Spleen (tissue), 7 donors: ENCODE measurements around the gene CALB2.

Experiments used
- CTCF ChIP-seq, 11 experiments: fragments of 200-600 bp in 7 of 11; fragments of 450-650 bp in 4 of 11; sonication (generic) in 4 of 11; IDR thresholded peaks in 8 of 11; conservative IDR thresholded peaks in 3 of 11; 1 replicate in 7 of 11; 2 replicates in 4 of 11; pipeline versions ENCODE4 v1.4.0 to v1.8.0; 2016 to 2021; ENCODE audit warnings: antibody characterized with exemption in 11 of 11, inconsistent platforms in 4 of 11, mild to moderate bottlenecking in 1 of 11
- POLR2A ChIP-seq, 3 donors: fragments of 450-650 bp; IDR thresholded peaks; one replicate each; pipeline ENCODE4 v1.5.1; 2017; ENCODE audit warnings: antibody characterized with exemption in 3 of 3, mild to moderate bottlenecking in 1 of 3
- donor health status: DM: no; HTN: no; CAD: no; lungs with moderate emphysema.
- donor health status: DM: no; HTN: no; CAD: no.
- donor health status: DM: no; HTN: no; CAD: no.

- TF ChIP-seq CTCF (IDR thresholded peaks at IDR 0.05 in 8 of 11, conservative IDR thresholded peaks at IDR 0.05 in 3 of 11), result no peak
- TF ChIP-seq POLR2A (IDR thresholded peaks at IDR 0.05), result no peak
Measured at GRCh38 chr16:71407731-71408130, 49.2 kb downstream of the CALB2 start.
